HepG2 (cell line): ENCODE results near the gene CIROP.

ENCODE experiments used
- ARID4A ChIP-seq: sonication (generic); formaldehyde crosslinking; IDR thresholded peaks from 2 replicates; pipeline ENCODE4 v1.5.0; 2020; ENCODE audit warnings: mild to moderate bottlenecking, missing genetic modification reagents, borderline replicate concordance
- ELF3 ChIP-seq: IDR thresholded peaks from 2 replicates; pipeline ENCODE4 v1.6.1; 2016; ENCODE audit warnings: missing genetic modification reagents, missing compliant biosample characterization
- EZH2 ChIP-seq: conservative IDR thresholded peaks from 2 replicates; pipeline ENCODE4 v1.6.1; 2012; ENCODE audit warnings: mild to moderate bottlenecking, low read depth, low read length, moderate library complexity
- FOXA1 ChIP-seq, 2 experiments: fragments of 450-650 bp in 1 of 2; sonication (generic) in 1 of 2; formaldehyde crosslinking in 1 of 2; IDR thresholded peaks; 2 replicates each; pipeline versions ENCODE4 v1.4.0 to v1.6.1; 2016 to 2020; ENCODE audit warnings: missing genetic modification reagents in 1 of 2
- GABPA ChIP-seq, 2 experiments: IDR thresholded peaks; 2 replicates each; pipeline ENCODE4 v1.6.1; 2011 to 2016; ENCODE audit warnings: low read depth in 2 of 2, low read length in 1 of 2, missing biosample characterization in 1 of 2, missing genetic modification characterization in 1 of 2
- HNRNPLL ChIP-seq: fragments of 200-400 bp; formaldehyde crosslinking; IDR thresholded peaks from 2 replicates; pipeline ENCODE4 v1.6.1; 2017; ENCODE audit warnings: mild to moderate bottlenecking, low read depth, low read length; ENCODE audit not compliant: poor library complexity, severe bottlenecking
- MIER3 ChIP-seq: IDR thresholded peaks from 2 replicates; pipeline ENCODE4 v1.6.1; 2016; ENCODE audit warnings: missing compliant biosample characterization, borderline replicate concordance
- SATB2 ChIP-seq: sonication (generic); formaldehyde crosslinking; IDR thresholded peaks from 2 replicates; pipeline ENCODE4 v1.5.0; 2020; ENCODE audit warnings: missing genetic modification reagents
- THAP7 ChIP-seq: sonication (generic); formaldehyde crosslinking; IDR thresholded peaks from 2 replicates; pipeline ENCODE4 v1.8.1; 2023; ENCODE audit warnings: mild to moderate bottlenecking, missing genetic modification reagents
- ZNF274 ChIP-seq: sonication (generic); formaldehyde crosslinking; IDR thresholded peaks from 2 replicates; pipeline ENCODE4 v1.5.1; 2020; ENCODE audit warnings: mild to moderate bottlenecking, missing genetic modification reagents
- ZNF883 ChIP-seq: sonication (generic); formaldehyde crosslinking; IDR thresholded peaks from 2 replicates; pipeline ENCODE4 v1.5.1; 2020; ENCODE audit warnings: mild to moderate bottlenecking, missing genetic modification reagents; ENCODE audit errors: not compliant biosample characterization
- TF ChIP-seq, protein P1 (sequence below): sonication (generic); formaldehyde crosslinking; IDR thresholded peaks from 2 replicates; pipeline ENCODE4 v1.4.0; 2020; ENCODE audit warnings: missing genetic modification reagents, borderline replicate concordance
- TF ChIP-seq, protein P2 (sequence below): sonication (generic); formaldehyde crosslinking; IDR thresholded peaks from 2 replicates; pipeline ENCODE4 v1.4.0; 2020; ENCODE audit warnings: missing genetic modification reagents
- TF ChIP-seq, protein P3 (sequence below): IDR thresholded peaks from 2 replicates; pipeline ENCODE4 v1.6.1; 2016

DNA sequence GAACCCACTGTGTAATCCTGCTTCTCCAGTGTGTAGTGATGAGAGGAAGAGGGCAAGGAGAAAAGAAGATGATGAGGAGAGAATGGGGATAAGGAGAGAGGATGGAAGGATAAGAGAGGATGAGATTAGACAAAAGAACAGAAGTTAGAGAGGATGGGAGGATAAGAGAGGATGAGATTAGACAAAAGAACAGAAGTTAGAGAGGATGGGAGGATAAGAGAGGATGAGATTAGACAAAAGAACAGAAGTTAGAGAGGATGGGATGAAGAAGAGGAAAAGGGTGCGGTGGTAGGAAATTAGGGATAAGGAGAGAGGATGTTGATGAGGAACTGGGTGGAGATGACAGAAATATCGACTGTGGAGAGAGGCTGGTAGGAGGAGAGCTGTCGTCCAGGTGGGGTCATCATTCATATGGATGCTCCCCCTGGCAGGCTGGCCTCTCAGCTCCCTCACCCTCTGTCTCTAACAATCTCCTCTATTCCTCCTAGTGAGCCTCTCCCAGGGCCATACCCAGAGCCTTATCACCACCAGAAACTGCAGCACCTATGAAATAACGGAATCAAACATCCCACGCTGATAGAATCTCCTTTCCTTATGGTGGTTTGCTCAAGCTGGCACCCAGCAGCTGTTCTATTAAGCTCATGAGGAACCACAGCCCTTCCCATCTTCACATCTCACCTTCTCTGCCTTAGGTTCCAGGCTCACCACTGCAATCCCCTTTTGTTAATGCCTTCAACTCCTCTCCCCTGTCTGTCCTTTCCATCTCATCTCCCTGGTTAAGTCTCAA lies 6.0 kb upstream of the CIROP start:
- TF ChIP-seq SATB2 (no peak), THAP7 (CRISPR knock-in tag) (no peak), HNRNPLL (no peak), ELF3 (no peak), ARID4A (CRISPR knock-in tag) (no peak), MIER3 (CRISPR knock-in tag) (no peak), GABPA (IDR thresholded peaks at IDR 0.05; ENCODE audit: low read depth, low read length) (no peak), GABPA (CRISPR knock-in tag; IDR thresholded peaks at IDR 0.05; ENCODE audit: low read depth) (no peak), EZH2 (no peak), FOXA1 (IDR thresholded peaks at IDR 0.05) (peak; percentile 25; the same call in 1 of the 2 replicates), FOXA1 (CRISPR knock-in tag; IDR thresholded peaks at IDR 0.05) (no peak), ZNF883 (CRISPR knock-in tag) (no peak), ZNF274 (CRISPR knock-in tag) (no peak)
- TF ChIP-seq, protein P1, sequence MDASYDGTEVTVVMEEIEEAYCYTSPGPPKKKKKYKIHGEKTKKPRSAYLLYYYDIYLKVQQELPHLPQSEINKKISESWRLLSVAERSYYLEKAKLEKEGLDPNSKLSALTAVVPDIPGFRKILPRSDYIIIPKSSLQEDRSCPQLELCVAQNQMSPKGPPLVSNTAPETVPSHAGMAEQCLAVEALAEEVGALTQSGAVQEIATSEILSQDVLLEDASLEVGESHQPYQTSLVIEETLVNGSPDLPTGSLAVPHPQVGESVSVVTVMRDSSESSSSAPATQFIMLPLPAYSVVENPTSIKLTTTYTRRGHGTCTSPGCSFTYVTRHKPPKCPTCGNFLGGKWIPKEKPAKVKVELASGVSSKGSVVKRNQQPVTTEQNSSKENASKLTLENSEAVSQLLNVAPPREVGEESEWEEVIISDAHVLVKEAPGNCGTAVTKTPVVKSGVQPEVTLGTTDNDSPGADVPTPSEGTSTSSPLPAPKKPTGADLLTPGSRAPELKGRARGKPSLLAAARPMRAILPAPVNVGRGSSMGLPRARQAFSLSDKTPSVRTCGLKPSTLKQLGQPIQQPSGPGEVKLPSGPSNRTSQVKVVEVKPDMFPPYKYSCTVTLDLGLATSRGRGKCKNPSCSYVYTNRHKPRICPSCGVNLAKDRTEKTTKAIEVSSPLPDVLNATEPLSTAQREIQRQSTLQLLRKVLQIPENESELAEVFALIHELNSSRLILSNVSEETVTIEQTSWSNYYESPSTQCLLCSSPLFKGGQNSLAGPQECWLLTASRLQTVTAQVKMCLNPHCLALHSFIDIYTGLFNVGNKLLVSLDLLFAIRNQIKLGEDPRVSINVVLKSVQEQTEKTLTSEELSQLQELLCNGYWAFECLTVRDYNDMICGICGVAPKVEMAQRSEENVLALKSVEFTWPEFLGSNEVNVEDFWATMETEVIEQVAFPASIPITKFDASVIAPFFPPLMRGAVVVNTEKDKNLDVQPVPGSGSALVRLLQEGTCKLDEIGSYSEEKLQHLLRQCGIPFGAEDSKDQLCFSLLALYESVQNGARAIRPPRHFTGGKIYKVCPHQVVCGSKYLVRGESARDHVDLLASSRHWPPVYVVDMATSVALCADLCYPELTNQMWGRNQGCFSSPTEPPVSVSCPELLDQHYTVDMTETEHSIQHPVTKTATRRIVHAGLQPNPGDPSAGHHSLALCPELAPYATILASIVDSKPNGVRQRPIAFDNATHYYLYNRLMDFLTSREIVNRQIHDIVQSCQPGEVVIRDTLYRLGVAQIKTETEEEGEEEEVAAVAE = no peak
- TF ChIP-seq, protein P2, sequence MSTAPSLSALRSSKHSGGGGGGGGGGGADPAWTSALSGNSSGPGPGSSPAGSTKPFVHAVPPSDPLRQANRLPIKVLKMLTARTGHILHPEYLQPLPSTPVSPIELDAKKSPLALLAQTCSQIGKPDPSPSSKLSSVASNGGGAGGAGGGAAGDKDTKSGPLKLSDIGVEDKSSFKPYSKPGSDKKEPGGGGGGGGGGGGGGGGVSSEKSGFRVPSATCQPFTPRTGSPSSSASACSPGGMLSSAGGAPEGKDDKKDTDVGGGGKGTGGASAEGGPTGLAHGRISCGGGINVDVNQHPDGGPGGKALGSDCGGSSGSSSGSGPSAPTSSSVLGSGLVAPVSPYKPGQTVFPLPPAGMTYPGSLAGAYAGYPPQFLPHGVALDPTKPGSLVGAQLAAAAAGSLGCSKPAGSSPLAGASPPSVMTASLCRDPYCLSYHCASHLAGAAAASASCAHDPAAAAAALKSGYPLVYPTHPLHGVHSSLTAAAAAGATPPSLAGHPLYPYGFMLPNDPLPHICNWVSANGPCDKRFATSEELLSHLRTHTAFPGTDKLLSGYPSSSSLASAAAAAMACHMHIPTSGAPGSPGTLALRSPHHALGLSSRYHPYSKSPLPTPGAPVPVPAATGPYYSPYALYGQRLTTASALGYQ (CRISPR knock-in tag) = no peak
- TF ChIP-seq, protein P3, sequence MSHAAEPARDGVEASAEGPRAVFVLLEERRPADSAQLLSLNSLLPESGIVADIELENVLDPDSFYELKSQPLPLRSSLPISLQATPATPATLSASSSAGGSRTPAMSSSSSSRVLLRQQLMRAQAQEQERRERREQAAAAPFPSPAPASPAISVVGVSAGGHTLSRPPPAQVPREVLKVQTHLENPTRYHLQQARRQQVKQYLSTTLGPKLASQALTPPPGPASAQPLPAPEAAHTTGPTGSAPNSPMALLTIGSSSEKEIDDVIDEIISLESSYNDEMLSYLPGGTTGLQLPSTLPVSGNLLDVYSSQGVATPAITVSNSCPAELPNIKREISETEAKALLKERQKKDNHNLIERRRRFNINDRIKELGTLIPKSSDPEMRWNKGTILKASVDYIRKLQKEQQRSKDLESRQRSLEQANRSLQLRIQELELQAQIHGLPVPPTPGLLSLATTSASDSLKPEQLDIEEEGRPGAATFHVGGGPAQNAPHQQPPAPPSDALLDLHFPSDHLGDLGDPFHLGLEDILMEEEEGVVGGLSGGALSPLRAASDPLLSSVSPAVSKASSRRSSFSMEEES (CRISPR knock-in tag) = no peak
